IPS-NIHi7 (cell line): Measurements from ENCODE around the gene ZNF695.

Source experiments
- DNase-seq: peaks from one replicate; pipeline ENCODE4 v3.0.0; 2012; ENCODE audit warnings: mixed read lengths; ENCODE audit errors: extremely low spot score

The ZNF695 gene

GRCh38 chr1:246959944-246960693 lies 47.7 kb downstream of the ZNF695 start:
- DNase-seq: no peak

- DNase-seq: no peak
Measured at GRCh38 chr1:246954126-246954525, 53.7 kb downstream of the ZNF695 start.

- DNase-seq: no peak
Measured at GRCh38 chr1:246951413-246951812, 56.4 kb downstream of the ZNF695 start.

GRCh38 chr1:246949956-246950355 lies 57.9 kb downstream of the ZNF695 start:
- DNase-seq: no peak

GRCh38 chr1:246947255-246947654 lies 60.6 kb downstream of the ZNF695 start:
- no peak for DNase-seq

- DNase-seq: no peak
Measured at GRCh38 chr1:246946366-246946765, 61.5 kb downstream of the ZNF695 start.
